ENCODE measurements around the gene IGFBP1.

DNA sequence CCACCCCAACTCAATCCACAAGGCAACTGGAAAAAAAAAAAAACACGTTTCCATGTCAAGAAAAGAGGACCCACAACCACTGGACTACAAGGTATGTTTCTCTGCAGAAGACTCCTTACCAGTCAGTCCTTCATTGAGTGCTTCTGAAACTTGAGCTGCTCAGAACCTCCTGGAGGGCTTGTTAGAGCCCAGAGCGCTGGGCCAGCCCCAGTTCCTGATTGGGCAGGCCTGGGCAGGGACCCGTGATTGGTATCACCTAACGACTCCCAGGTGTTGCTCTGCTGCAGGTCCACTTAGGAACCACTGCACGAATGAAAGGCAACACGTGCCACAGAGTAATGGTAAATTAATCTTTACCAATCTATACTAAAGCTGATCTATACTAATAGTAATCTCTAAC lies 14.9 kb upstream of the IGFBP1 start:
- TF ChIP-seq IKZF3 (tag by site-specific recombination; IDR thresholded peaks at IDR 0.05) (no peak), ZNF302 (tag by site-specific recombination; IDR thresholded peaks at IDR 0.05; ENCODE audit: low read depth) (no peak), HOXA7 (CRISPR knock-in tag; IDR thresholded peaks at IDR 0.05; ENCODE audit: borderline replicate concordance) (no peak)

All from HEK293 (cell line).